CD4-positive, alpha-beta memory T cell (primary cell): Measurements from ENCODE around the gene PSPC1. TPM values are rescaled to one million over a fixed set of nuclear protein-coding genes. Genes with fewer than 3 reads are reported as not detected.
"Not testable (repeated sequence)": the region's sequence is repeated elsewhere in the genome, so short reads cannot be mapped to it uniquely, and the experiment has no call there.

Experiments used
- CTCF ChIA-PET: fragments of 350-600 bp; sonication (Branson Sonifier 250); formaldehyde crosslinking; loops from one replicate; lab custom pipeline; 2021; ENCODE audit warnings: inconsistent platforms; ENCODE audit not compliant: partially characterized antibody; lab: Charles Lee
- POLR2A ChIA-PET: fragments of 350-600 bp; sonication (Branson Sonifier 250); formaldehyde crosslinking; loops from one replicate; lab custom pipeline; 2021; ENCODE audit not compliant: partially characterized antibody; lab: Charles Lee
- DNase-seq, 5 donors: peaks; one replicate each; pipeline versions ENCODE4 v3.0.0 to v3.0.0-alpha.2; 2020 to 2022; ENCODE audit warnings: mixed read lengths in 1 of 5
- H3K27ac ChIP-seq: one replicate; pipeline ENCODE4 v1.7.0; 2013; ENCODE audit warnings: low read depth, low read length
- H3K27me3 ChIP-seq: 2 replicates; pipeline ENCODE4 v1.7.0; 2013; ENCODE audit warnings: mild to moderate bottlenecking, low read length, moderate library complexity; ENCODE audit not compliant: insufficient read depth
- H3K36me3 ChIP-seq: 2 replicates; pipeline ENCODE4 v1.7.0; 2013; ENCODE audit warnings: mild to moderate bottlenecking, low read length, moderate library complexity; ENCODE audit not compliant: insufficient read depth
- H3K4me1 ChIP-seq: 2 replicates; pipeline ENCODE4 v1.7.0; 2013; ENCODE audit warnings: mild to moderate bottlenecking, low read length, moderate library complexity; ENCODE audit not compliant: insufficient read depth
- H3K4me3 ChIP-seq, 2 donors: one replicate each; pipeline ENCODE4 v1.7.0; 2013; ENCODE audit warnings: low read length in 2 of 2, mild to moderate bottlenecking in 1 of 2
- H3K9me3 ChIP-seq, 2 donors: one replicate each; pipeline ENCODE4 v1.7.0; 2013; ENCODE audit warnings: low read length in 2 of 2, control low read depth in 1 of 2; ENCODE audit not compliant: control insufficient read depth in 1 of 2
- H3K27ac Mint-ChIP-seq, 7 donors: one replicate each; pipeline ENCODE4 v1.8.0; 2020 to 2021; ENCODE audit warnings: mixed read lengths in 7 of 7, mild to moderate bottlenecking in 6 of 7, inconsistent platforms in 3 of 7, moderate library complexity in 3 of 7
- H3K27me3 Mint-ChIP-seq, 2 donors: one replicate each; pipeline ENCODE4 v1.8.0; 2020 to 2021; ENCODE audit warnings: mixed read lengths in 2 of 2
- H3K36me3 Mint-ChIP-seq, 2 donors: one replicate each; pipeline ENCODE4 v1.8.0; 2020 to 2021; ENCODE audit warnings: mixed read lengths in 2 of 2, inconsistent platforms in 1 of 2, mild to moderate bottlenecking in 1 of 2
- H3K4me1 Mint-ChIP-seq, 4 donors: one replicate each; pipeline ENCODE4 v1.8.0; 2020 to 2021; ENCODE audit warnings: mixed read lengths in 4 of 4, mild to moderate bottlenecking in 1 of 4
- H3K4me3 Mint-ChIP-seq, 8 donors: one replicate each; pipeline ENCODE4 v1.8.0; 2020 to 2021; ENCODE audit warnings: mixed read lengths in 8 of 8, mild to moderate bottlenecking in 7 of 8, moderate library complexity in 6 of 8, inconsistent platforms in 3 of 8
- H3K9me3 Mint-ChIP-seq, 8 donors: one replicate each; pipeline ENCODE4 v1.8.0; 2020 to 2021; ENCODE audit warnings: mixed read lengths in 8 of 8, mild to moderate bottlenecking in 5 of 8, inconsistent platforms in 3 of 8, moderate library complexity in 1 of 8
- intact Hi-C: fragments of 100-400 bp; cut with micrococcal nuclease; formaldehyde crosslinking; loops from one replicate; pipeline ENCODE4 v1.15.1; 2023
- polyA plus RNA-seq, 2 donors: library from polyadenylated mRNA; unstranded; fragments of 300-500 nt; fragmentation: Illumina TruSeq; gene quantifications; one replicate each; pipeline ENCODE4 v1.2.3, GENCODE V29; 2021
- total RNA-seq, 2 experiments: library from RNA; stranded (reverse); gene quantifications; one replicate each; pipeline ENCODE4 v1.2.3, GENCODE V29; 2021

PSPC1 gene
- total and polyA plus RNA-seq, 4 experiments from 2014 or later = 29.2 to 82.2 (median 58.2) TPM

DNA sequence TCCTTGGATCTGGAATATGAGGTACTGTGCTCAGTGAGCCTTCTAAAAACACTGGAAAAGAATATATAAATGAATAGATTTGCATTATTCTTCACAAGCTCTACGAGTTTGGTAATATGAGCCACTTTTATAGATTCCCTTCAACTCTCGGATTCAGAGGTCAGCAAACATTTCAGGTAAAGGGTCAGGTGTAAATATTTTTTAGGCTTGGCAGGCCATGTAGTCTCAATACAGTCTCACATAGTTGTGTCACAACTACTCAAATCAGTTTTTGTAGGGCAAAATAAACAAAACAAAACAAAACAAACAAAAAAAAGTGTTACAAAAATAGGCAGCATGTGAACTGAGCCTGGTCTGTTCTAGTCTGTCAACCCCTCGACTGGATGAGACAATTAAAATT, 57.4 kb downstream of the PSPC1 start:
- peaks cover 17% of the 10 kb centered on the region for H3K36me3 ChIP-seq
- Mint-ChIP-seq H3K27ac (peak overlapping the region in 1 of 7 donors; percentile 43), H3K36me3 (peaks cover 36 to 60% of the 10 kb centered on the region in 2 donors), H3K4me1 (peaks cover 17 to 47% (median 32%) of the 10 kb centered on the region in 4 donors), H3K4me3 (peak overlapping the region in 1 of 8 donors; percentile 22), H3K27me3 (no peaks in the 10 kb centered on the region), H3K9me3 (peaks cover 0 to 2% (median 0%) of the 10 kb centered on the region in 8 donors)
- CTCF ChIA-PET = interaction anchor here (1.2 kb wide), 1 partner anchor 34 kb away, joined by 4 read pairs; no protein-coding TSS in a partner anchor
- intact Hi-C loops = no loop called here
- H3K27ac ChIP-seq = no peak overlapping the region
- H3K4me1 ChIP-seq = peaks cover 14% of the 10 kb centered on the region
- H3K9me3 ChIP-seq = no peaks in the 10 kb centered on the region
- DNase-seq = no peak
- POLR2A ChIA-PET = no interaction called here
- H3K27me3 ChIP-seq = no peaks in the 10 kb centered on the region
- no peak overlapping the region for H3K4me3 ChIP-seq

DNA sequence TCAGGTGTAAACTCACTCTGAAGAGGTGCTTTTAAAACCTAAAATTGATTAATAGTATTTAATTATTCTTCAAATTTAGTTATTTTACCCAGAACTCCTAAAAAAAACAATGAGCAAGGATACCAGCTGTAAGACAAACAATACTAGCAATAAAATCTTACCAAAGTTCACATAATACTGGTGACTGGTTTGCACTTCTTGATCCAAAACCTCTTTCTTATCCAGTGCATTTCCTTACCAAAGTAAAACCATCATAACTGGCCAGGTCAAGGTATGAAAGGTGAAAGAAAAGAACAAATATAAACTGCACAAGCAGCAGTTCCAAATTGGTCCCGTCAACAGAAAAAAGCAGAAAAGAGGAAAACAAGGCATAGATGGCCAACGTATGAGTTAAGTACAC, 62.7 kb downstream of the PSPC1 start:
- H3K36me3 ChIP-seq = peaks cover 13% of the 10 kb centered on the region
- no peak overlapping the region for H3K27ac Mint-ChIP-seq

DNA sequence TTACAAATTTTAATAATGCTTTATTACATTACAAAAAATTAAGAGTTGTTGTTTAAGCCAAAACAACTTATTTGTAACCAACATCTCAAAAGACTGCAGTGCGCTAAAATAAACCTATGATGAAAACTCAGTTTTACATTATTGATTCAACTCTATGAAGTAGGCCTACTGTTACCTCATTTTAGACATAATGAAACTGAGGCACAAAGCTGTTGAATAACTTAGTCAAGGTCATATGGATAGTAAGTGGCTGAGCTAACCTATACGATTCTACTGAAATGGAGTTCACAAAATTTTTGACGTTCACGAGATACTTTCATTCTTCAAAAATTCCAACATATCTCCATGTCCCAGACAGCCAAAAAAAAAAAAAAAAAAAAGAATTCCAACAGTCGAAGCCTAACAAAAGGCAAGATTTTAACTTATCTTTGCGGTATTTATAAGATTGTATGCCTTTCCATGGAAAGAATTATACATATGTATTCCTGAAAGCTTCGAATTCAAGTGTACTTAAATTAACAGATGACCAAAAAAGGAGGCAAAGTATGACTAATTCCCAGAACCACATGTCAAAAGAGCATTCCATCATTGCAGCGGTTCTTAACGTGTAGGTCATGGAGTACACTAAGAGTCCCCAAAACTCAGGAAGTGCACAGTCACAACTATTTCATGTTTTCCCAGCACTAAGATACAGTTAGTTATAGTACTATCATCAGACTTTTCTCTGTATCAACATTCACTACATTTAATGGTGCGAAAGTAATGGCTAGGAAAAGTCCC, 69.4 kb downstream of the PSPC1 start:
- Histone ChIP-seq H3K36me3 (no peaks in the 10 kb centered on the region), H3K4me1 (no peaks in the 10 kb centered on the region), H3K27me3 (no peaks in the 10 kb centered on the region), H3K4me3 (no peak overlapping the region), H3K27ac (no peak overlapping the region), H3K9me3 (no peaks in the 10 kb centered on the region)
- POLR2A ChIA-PET = no interaction called here
- Mint-ChIP-seq H3K4me1 (peaks cover 2 to 23% (median 12%) of the 10 kb centered on the region in 4 donors), H3K9me3 (no peaks in the 10 kb centered on the region), H3K27ac (peak overlapping the region in 1 of 7 donors; percentile 61), H3K4me3 (no peak overlapping the region), H3K27me3 (no peaks in the 10 kb centered on the region), H3K36me3 (peaks cover 6 to 21% of the 10 kb centered on the region in 2 donors)
- CTCF ChIA-PET = no interaction called here
- intact Hi-C loops = no loop called here
- no peak for DNase-seq

More for the DNA sequence above, 62.7 kb downstream of the PSPC1 start:
- Mint-ChIP-seq H3K27me3 (no peaks in the 10 kb centered on the region), H3K36me3 (peaks cover 12 to 35% of the 10 kb centered on the region in 2 donors), H3K9me3 (no peaks in the 10 kb centered on the region), H3K4me3 (no peak overlapping the region), H3K4me1 (peaks cover 6 to 23% (median 13%) of the 10 kb centered on the region in 4 donors)
- DNase-seq = no peak
- peaks cover 14% of the 10 kb centered on the region for H3K4me1 ChIP-seq
- intact Hi-C loops = no loop called here
- no peaks in the 10 kb centered on the region for H3K9me3 ChIP-seq
- no peak overlapping the region for H3K27ac ChIP-seq
- no peaks in the 10 kb centered on the region for H3K27me3 ChIP-seq
- ChIA-PET CTCF (no interaction called here), POLR2A (no interaction called here)
- no peak overlapping the region for H3K4me3 ChIP-seq

DNA sequence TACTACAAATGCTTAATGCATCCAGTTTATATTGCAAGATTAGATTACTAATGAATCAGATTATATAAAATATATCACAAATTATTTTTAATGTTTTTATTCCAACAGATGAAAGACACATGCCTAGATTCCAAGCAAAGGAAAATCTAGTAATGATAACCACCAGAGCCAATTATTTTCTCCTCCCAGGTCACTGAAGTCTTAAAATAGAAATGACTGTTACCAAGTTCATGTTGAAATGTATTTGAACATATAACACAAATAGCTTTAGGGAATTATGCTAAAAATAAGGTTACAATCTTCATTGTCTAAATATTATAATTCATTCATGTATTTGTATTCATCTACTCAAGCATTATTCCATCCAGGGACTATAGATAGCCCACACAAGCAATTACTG, 73.0 kb downstream of the PSPC1 start:
- H3K27me3 ChIP-seq, CTCF ChIA-PET, H3K9me3 ChIP-seq, H3K4me1 ChIP-seq, H3K27ac ChIP-seq, H3K27me3 Mint-ChIP-seq, H3K36me3 ChIP-seq, DNase-seq, H3K4me3 ChIP-seq, H3K27ac Mint-ChIP-seq, H3K9me3 Mint-ChIP-seq, intact Hi-C loops, POLR2A ChIA-PET, H3K4me3 Mint-ChIP-seq: not testable (repeated sequence)
- peaks cover 2 to 21% (median 13%) of the 10 kb centered on the region in 4 donors for H3K4me1 Mint-ChIP-seq
- peaks cover 8 to 18% of the 10 kb centered on the region in 2 donors for H3K36me3 Mint-ChIP-seq

GRCh38 chr13:19709039-19709438, 73.7 kb downstream of the PSPC1 start:
- H3K4me3 ChIP-seq, H3K27me3 Mint-ChIP-seq, H3K4me1 ChIP-seq, intact Hi-C loops, POLR2A ChIA-PET, H3K27ac ChIP-seq, H3K9me3 ChIP-seq, H3K27ac Mint-ChIP-seq, H3K36me3 ChIP-seq, CTCF ChIA-PET, DNase-seq, H3K4me3 Mint-ChIP-seq, H3K9me3 Mint-ChIP-seq, H3K27me3 ChIP-seq: not testable (repeated sequence)
- Mint-ChIP-seq H3K4me1 (peaks cover 2 to 13% (median 10%) of the 10 kb centered on the region in 4 donors), H3K36me3 (peaks cover 4 to 17% of the 10 kb centered on the region in 2 donors)

GRCh38 chr13:19704256-19704655, 78.5 kb downstream of the PSPC1 start:
- H3K4me3 Mint-ChIP-seq, H3K27ac Mint-ChIP-seq, H3K27ac ChIP-seq, CTCF ChIA-PET, intact Hi-C loops, POLR2A ChIA-PET, H3K4me1 ChIP-seq, H3K27me3 Mint-ChIP-seq, H3K9me3 ChIP-seq, H3K36me3 ChIP-seq, H3K4me3 ChIP-seq, H3K9me3 Mint-ChIP-seq, DNase-seq, H3K27me3 ChIP-seq: not testable (repeated sequence)
- H3K4me1 Mint-ChIP-seq = peaks cover 5 to 14% (median 10%) of the 10 kb centered on the region in 4 donors
- peaks cover 4 to 16% of the 10 kb centered on the region in 2 donors for H3K36me3 Mint-ChIP-seq

DNA sequence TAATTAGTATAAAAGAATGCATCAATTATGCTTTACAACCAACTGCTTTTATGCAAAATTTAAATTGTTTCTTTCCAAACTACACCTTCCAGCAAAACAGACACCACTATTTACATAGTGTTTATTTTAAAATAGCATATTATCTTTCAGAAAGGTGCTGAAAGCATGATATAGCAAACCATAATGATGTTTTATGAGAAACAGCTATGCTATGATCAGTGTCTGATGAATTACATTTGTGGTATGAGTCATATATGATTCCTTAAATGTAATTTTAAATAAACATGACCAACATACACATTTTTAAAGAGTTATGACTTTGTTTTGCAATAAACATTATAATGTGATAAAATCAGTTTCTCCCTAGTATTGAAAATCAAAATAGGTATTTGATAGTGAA, 81.1 kb downstream of the PSPC1 start:
- H3K4me3 Mint-ChIP-seq, DNase-seq, H3K4me3 ChIP-seq, POLR2A ChIA-PET, H3K4me1 ChIP-seq, H3K27me3 Mint-ChIP-seq, intact Hi-C loops, H3K27ac ChIP-seq, CTCF ChIA-PET, H3K27me3 ChIP-seq, H3K36me3 ChIP-seq, H3K9me3 ChIP-seq, H3K9me3 Mint-ChIP-seq: not testable (repeated sequence)
- Mint-ChIP-seq H3K4me1 (peaks cover 12 to 14% (median 14%) of the 10 kb centered on the region in 4 donors), H3K36me3 (peaks cover 5 to 19% of the 10 kb centered on the region in 2 donors), H3K27ac (peak overlapping the region in 1 of 7 donors; percentile 52)
